Activated naive CD8-positive, alpha-beta T cell treated with anti-CD3 and anti-CD28 coated beads, Interleukin-2, amount 10 ng/mL, durations not matched to agents 7 days and 5 days (primary cell): ENCODE measurements around the gene TMEM253. TPM values are rescaled to one million over a fixed set of nuclear protein-coding genes. Genes with fewer than 3 reads are reported as not detected.

Experiments used
- ATAC-seq: fragments of 150-1000 bp; cut with Tn5 transposase; one replicate; pipeline ENCODE4 v1.10.0; 2021; ENCODE audit warnings: low read depth, moderate library complexity
- POLR2A ChIA-PET: fragments of 350-600 bp; sonication (Branson Sonifier 250); formaldehyde crosslinking; loops from one replicate; lab custom pipeline; 2021; ENCODE audit warnings: antibody characterized with exemption; lab: Charles Lee
- DNase-seq: peaks from one replicate; pipeline ENCODE4 v3.0.0; 2021
- H3K27ac Mint-ChIP-seq: one replicate; pipeline ENCODE4 v1.8.0; 2022; ENCODE audit warnings: mild to moderate bottlenecking, mixed read lengths
- H3K27me3 Mint-ChIP-seq: one replicate; pipeline ENCODE4 v1.8.0; 2022; ENCODE audit warnings: mild to moderate bottlenecking, moderate library complexity, mixed read lengths
- H3K36me3 Mint-ChIP-seq: one replicate; pipeline ENCODE4 v1.8.0; 2021; ENCODE audit warnings: mild to moderate bottlenecking, mixed read lengths
- H3K4me1 Mint-ChIP-seq: one replicate; pipeline ENCODE4 v1.8.0; 2021; ENCODE audit warnings: mixed read lengths
- H3K4me3 Mint-ChIP-seq: one replicate; pipeline ENCODE4 v1.8.0; 2022; ENCODE audit warnings: mild to moderate bottlenecking, moderate library complexity, mixed read lengths
- H3K9me3 Mint-ChIP-seq: one replicate; pipeline ENCODE4 v1.8.0; 2021; ENCODE audit warnings: mixed read lengths
- total RNA-seq, 2 experiments: library from RNA; stranded (reverse); gene quantifications; one replicate each; pipeline ENCODE4 v1.2.3, GENCODE V29; 2021

The TMEM253 gene
- total RNA-seq, 2 experiments from 2014 or later = not detected

DNA sequence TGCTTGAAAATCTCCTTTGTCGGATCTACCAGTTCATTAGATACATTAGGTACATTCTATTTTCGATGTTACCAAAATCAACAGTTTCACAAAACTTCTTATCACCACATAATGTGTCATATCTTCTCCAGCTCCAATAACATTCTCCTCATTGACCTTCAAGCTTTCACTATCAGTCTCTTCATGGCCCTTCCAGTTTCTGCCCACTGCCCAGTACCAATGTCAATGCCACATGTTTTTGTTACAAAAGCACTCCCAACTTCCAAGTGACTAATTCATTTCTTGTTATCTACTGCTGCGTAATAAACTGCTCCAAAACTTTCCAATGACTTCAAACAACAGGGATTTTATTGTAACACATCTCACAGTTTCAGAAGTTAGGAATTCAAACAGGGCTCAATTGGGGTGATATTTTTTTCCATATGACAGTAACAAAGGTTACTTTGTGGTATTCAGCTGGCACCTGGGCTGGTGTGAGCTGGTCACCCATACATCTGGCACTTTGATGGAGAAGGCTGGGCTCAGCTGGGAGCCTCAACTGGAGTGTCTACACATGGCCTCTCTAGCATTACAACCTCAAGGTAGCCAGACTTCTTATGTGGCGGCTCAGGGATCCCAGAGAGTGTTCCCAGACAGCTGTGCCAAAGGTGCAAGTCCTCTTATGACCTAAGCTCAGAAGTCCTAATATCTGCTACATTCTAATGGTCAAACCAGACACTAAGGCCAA, 48.9 kb downstream of the TMEM253 start:
- POLR2A ChIA-PET = no interaction called here
- no peak for ATAC-seq
- H3K9me3 Mint-ChIP-seq = peaks cover 5% of the 10 kb centered on the region

More for the DNA sequence above, 48.9 kb downstream of the TMEM253 start:
- Mint-ChIP-seq H3K4me3 (no peak overlapping the region), H3K36me3 (no peaks in the 10 kb centered on the region), H3K27ac (no peak overlapping the region), H3K4me1 (no peaks in the 10 kb centered on the region), H3K27me3 (peaks cover 15% of the 10 kb centered on the region)
- DNase-seq = no peak

Other genes with a start within 250 kb of the TMEM253 start
- not detected for gene RNASE3, start 209.7 kb upstream of the TMEM253 start, total RNA-seq
- not detected for gene RNASE2, start 145.6 kb upstream of the TMEM253 start, total RNA-seq
- 100 to 1,000 TPM in 1 of 2 experiments, 10 to 100 TPM in 1; 92.9 to 100 TPM for gene METTL17, start 111.1 kb upstream of the TMEM253 start, total RNA-seq
- under 1 TPM in 1 of 2 experiments, not detected in 1; 0.25 TPM for gene SLC39A2, start 101.8 kb upstream of the TMEM253 start, total RNA-seq
- gene NDRG2, start 76.0 kb upstream of the TMEM253 start, total RNA-seq = 10 to 100 TPM; 15.9 to 17.1 TPM
- not detected for gene TPPP2, start 70.8 kb upstream of the TMEM253 start, total RNA-seq
- not detected for gene RNASE13, start 66.3 kb upstream of the TMEM253 start, total RNA-seq
- not detected for gene RNASE7, start 58.7 kb upstream of the TMEM253 start, total RNA-seq
- not detected for gene RNASE8, start 43.2 kb upstream of the TMEM253 start, total RNA-seq
- gene ARHGEF40, start 30.8 kb upstream of the TMEM253 start, total RNA-seq = under 1 TPM; 0.20 to 0.28 TPM
- gene ZNF219, start 2.4 kb upstream of the TMEM253 start, total RNA-seq = 1 to 10 TPM; 4.3 to 6.0 TPM
- gene OR5AU1, start 55.0 kb downstream of the TMEM253 start, total RNA-seq = not detected
- gene HNRNPC, start 168.4 kb downstream of the TMEM253 start, total RNA-seq = 100 to 1,000 TPM; 658 to 677 TPM
- not detected for gene RPGRIP1, start 179.0 kb downstream of the TMEM253 start, total RNA-seq